AML-193 (cell line): ENCODE results near the gene OGFOD3.

Experiments
- DNase-seq, 2 experiments: peaks; one replicate each; lab custom pipeline; 2025; lab: John Stamatoyannopoulos, UW

OGFOD3 gene

DNA sequence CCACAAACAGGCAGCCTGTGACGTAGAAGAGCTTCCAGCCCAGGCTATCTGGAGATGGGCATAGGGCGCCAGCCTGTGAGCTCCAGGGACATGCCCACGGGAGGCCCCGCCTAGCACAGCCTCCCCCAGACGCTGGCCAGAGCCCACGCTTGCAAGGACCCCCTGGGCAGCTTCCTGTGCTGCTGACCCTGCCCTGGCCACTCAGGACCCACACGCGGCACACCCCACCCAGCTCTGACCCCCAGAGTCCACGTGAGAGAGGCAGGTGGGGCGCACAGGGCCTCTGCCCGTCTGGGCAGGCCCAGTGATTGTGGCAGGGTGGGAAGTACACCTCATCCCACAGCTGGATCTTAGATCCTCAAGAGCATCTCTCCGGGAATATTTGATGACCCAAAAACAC lies 28.3 kb upstream of the OGFOD3 start:
- DNase-seq: no peak

DNA sequence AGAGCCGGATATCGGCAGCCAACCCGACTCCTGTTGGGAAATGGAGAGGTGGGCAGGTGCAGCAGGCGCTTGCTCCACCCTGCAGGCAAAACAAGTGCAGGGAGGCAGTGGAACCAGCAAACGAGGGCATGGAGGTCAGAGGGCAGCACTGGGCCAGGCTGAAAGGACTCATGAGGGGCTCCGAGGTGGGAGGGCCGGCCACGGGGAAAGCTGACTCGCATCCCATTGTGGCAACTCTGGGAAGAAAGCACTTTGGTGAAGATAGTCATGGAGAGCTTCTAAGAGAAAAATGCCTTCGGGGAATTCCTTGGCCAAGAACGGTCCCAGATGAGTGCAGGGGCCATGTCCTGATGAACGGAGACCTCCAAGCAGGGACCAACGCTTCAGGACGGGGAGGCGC lies 27.7 kb upstream of the OGFOD3 start:
- DNase-seq: no peak

- no peak for DNase-seq
Measured at GRCh38 chr17:82445542-82445941, 27.2 kb upstream of the OGFOD3 start.

DNA sequence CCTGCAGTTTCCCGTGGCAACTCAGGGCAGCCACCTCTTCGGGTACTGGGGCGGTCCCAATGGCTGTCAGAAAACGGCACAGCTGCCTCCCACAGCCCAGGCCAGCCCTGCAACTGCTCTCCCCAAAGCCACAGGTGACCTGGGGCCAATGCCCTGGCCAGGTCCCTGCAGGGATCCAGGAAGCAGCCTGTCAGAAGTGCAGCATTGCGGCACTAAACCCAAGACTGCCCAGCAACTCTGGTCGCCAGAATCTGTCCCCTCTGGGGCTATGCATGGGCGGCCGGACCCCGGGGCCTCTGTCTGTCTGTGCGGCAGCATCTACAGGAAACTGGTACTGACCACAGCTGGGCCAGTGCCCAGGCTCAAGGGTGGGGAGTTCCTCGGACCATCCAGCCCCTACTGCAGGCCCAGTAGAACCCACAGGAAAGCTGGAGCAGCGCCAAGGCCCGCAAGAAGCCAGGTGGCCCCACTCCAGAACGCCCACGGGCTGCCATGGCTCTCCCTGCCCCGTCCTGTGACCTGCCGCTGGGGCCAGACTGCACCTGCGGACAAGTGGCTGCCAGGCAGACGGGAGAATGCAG lies 26.6 kb upstream of the OGFOD3 start:
- no peak for DNase-seq

GRCh38 chr17:82444284-82444893 lies 26.0 kb upstream of the OGFOD3 start:
- DNase-seq: no peak

DNA sequence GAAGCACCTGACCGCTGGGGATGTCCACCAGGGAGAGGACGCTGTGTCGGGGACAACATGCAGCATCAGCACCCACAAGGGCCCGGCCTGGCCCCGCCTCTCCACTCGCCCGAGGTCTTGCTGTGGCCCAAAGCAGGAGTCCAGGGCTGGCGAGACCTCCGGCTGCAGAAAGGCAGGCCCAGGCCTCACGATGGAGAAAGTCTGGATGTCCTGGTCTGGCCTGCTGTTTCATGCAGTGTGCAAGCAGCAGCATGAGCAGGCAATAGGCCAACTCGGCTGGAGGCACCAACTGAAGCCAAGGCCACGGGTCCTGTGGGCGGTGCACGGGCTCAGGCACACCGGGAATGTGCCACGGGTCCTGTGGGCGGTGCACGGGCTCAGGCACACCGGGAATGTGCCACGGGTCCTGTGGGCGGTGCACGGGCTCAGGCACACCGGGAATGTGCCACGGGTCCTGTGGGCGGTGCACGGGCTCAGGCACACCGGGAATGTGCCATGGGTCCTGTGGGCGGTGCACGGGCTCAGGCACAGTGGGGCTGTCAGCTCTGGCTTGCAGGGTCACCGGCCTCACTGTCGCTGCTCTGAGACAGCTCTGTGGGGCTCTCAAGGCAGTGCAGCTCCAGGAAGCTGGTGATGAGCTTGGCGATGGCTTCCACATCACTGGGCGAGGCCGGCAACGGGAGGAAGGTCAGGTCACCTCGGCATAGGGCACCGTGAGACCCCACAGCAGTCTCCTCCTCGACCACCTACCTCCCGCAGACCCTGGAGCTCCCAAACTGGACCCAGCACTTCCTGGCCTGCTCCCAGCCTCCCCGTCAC lies 25.3 kb upstream of the OGFOD3 start:
- no peak for DNase-seq

GRCh38 chr17:82442643-82443464 lies 24.5 kb upstream of the OGFOD3 start:
- DNase-seq: no peak

DNA sequence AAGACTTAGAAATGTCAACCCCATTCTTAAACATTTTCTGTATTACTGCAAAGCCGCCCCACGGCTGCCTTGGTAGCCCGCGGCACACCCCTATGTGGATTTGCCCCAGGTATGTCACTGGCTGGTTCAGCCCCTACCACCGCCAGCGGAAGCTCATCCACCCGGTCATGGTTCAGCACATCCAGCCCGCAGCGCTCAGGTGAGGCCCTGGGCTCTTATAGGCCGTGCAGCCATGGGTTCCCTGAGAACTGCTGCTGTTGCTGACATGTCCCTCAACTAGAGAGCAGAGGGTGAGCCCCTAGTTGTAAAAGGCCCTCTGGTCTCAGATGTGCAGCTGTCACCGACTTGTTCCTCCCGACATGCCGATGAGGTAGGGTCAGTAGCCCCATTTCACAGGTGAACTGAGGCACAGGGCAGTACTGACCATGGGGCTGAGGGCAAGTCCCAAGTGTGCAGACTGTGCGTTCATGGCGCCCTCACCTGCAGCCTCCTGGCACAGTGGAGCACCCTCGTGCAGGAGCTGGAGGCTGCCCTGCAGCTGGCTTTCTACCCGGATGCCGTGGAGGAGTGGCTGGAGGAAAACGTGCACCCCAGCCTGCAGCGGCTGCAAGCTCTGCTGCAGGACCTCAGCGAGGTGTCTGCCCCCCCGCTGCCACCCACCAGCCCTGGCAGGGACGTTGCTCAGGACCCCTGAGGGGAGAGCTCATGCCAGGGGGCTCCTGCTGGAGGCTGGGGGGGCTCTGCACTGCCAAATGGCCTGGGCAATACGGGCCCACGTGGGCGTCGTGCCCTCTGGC lies 23.5 kb upstream of the OGFOD3 start:
- DNase-seq: no peak

DNA sequence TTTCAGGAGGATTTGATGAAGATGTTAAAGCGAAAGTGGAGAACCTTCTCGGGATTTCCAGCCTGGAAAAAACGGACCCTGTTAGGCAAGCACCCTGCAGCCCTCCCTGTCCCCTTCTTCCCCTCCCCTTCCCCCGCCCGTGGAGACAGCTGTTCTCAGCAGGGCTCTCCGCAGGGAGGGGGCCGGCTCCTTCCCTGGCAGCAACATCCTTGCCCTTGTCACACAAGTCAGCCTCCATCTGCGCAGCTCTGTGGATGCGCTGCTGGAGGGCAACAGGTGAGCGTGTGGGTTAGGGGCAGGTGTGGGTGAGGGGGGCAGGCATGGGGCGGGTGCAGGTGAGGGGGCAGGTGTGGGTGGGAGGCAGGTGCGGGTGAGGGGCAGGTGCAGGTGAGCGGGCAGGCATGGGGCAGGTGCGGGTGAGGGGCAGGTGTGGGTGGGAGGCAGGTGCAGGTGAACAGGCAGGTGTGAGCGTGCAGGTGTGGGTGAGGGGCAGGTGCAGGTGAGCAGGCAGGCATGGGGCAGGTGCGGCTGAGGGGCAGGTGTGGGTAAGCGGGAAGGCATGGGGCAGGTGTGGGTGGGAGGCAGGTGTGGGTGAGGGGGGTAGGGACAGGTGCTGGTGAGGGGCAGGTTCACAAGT lies 22.7 kb upstream of the OGFOD3 start:
- no peak for DNase-seq

GRCh38 chr17:82440469-82440981 lies 22.1 kb upstream of the OGFOD3 start:
- peak; percentile 62 to 65 for DNase-seq

DNA sequence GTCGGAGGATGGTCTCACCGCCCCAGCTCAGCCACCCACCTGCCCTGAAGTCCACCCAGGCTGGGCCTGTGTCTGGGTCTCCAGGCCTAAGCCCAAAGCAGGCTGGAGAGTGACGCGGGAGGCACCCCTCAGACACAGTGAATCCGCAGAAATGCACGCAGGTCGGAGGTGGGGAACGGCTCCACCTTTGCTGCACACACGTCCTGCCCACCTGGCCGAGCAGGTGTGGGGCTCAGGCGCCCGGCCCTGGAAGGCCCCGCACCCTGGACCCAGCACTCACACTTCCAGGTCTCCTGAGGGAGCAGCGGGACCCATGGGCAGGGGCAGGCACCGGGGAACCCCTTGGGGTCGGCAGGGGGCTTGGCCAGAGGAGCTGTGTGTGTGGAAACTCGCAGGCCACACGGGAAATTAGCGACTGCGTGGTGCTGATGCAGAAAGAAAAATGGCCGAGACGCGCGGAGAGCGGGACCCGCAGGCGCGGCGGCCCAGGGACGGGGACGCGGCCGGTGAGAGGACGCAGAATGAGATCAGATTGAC lies 21.5 kb upstream of the OGFOD3 start:
- DNase-seq: no peak

DNA sequence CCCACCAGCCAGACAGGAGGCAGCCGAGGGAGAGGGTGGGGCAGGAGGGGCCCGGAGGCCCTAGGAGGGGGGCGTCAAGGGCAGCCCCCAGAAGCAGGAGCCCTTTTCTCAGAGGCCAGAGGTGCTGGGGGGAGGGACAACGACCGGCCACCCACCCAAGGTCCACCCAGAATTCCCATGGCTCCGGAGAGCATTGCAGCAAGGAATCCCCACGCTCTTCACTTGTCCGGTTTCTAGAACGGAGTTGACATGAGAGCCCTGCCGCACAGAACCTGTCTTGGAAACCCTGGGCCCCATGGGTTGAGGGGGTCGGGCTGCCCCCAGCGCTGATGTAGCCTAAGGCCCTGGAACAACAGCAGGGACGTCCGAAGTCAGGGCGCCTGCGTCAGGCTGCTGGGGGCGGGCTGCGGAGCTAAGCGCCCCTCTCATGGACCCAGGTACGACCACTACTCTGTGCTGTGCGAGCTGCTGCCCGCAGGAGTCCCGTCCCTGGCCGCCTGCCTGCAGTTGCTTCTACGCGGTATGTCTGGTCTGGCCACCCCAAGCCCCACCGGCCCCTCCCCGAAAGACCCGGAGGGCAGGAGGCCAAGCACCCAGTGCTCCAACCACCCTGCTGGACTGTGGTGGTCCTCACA lies 20.9 kb upstream of the OGFOD3 start:
- DNase-seq: no peak

GRCh38 chr17:82438401-82439193 lies 20.2 kb upstream of the OGFOD3 start:
- DNase-seq: no peak

GRCh38 chr17:82437325-82437668 lies 18.9 kb upstream of the OGFOD3 start:
- no peak for DNase-seq

DNA sequence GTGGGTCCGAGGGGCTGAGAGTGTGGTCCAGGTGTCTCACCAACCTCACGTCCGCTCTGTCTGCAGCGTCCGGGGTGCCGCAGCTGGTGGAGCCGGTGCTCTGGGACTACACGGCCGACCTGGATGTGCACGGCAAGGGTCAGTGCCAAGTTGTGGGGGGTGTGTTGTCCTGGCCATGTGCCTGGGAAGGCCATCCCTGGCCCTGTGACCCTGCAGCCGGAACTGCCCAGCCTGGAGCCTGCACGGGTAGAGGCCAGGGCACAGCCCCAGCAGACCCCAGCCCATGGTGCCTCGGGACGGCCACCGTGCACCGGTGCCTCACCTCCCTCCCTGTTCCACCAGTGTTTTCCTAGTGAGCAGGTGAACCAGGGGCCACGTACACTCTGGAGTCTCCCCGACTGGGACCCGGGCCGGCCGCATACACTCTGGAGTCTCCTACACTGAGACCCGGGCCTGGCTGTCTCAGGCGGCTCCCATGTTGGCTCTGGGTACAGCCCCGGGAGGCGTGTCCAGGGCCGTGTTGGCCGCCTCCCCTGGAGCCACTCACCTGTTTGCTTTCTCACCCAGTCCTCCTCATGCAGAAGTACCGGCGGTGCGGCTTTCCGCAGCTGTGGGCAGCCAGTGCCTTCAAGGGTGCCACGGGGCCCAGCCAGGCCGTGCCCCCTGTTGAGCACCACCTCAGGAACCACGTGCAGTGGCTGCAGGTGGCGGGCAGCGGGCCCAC lies 18.4 kb upstream of the OGFOD3 start:
- DNase-seq: no peak

GRCh38 chr17:82435601-82436583 lies 17.5 kb upstream of the OGFOD3 start:
- no peak for DNase-seq

GRCh38 chr17:82435103-82435502 lies 16.7 kb upstream of the OGFOD3 start:
- DNase-seq: no peak

DNA sequence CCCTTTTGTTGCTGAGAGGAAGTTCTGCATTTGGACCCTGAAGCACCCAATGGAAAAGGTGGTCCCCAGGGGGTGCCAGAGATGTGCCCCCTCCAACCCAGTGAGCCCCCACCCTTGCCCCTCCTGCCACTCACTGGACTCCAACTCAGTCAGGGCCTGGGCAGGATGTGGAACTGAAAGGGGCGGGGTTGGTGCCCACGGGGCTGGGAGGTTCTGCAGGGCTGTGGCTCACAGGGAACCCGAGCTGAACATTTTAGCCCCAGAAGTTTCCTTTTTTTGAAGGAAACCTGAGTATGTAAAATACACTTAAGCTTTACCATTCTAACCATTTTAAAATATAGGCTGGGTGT lies 15.8 kb upstream of the OGFOD3 start:
- DNase-seq: no peak
